VCaP (cell line): ENCODE data around the gene RIN3.

Source experiments
- H3K27ac ChIP-seq: fragments of 450-650 bp; 2 replicates; pipeline ENCODE4 v1.5.1; 2017
- TF ChIP-seq, protein P1 (sequence below): fragments of 450-650 bp; conservative IDR thresholded peaks from 2 replicates; pipeline ENCODE4 v1.5.1; 2017; ENCODE audit warnings: mild to moderate bottlenecking, moderate library complexity

Gene RIN3

DNA sequence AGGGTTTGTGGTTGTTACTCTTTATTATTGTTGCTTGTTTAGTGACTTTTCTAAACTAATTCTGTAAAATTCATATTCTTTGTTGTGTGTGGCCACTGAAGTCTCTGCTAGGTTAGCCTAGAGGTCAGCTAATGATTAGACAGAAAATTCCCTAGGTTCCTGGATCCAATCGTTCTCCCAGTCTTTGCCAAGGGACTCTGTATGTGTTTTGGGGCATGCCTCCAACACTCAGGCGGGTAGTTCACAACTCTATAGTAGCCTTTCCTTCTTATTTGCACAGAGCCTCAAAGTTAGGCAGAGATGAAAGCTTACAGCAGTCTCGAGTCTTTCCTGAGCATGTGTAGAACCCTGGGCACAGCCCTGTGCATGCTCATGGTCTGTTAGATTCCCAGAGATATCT lies 32.7 kb upstream of the RIN3 start:
- TF ChIP-seq, protein P1, sequence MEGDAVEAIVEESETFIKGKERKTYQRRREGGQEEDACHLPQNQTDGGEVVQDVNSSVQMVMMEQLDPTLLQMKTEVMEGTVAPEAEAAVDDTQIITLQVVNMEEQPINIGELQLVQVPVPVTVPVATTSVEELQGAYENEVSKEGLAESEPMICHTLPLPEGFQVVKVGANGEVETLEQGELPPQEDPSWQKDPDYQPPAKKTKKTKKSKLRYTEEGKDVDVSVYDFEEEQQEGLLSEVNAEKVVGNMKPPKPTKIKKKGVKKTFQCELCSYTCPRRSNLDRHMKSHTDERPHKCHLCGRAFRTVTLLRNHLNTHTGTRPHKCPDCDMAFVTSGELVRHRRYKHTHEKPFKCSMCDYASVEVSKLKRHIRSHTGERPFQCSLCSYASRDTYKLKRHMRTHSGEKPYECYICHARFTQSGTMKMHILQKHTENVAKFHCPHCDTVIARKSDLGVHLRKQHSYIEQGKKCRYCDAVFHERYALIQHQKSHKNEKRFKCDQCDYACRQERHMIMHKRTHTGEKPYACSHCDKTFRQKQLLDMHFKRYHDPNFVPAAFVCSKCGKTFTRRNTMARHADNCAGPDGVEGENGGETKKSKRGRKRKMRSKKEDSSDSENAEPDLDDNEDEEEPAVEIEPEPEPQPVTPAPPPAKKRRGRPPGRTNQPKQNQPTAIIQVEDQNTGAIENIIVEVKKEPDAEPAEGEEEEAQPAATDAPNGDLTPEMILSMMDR = no peak
- H3K27ac ChIP-seq = no peak overlapping the region

DNA sequence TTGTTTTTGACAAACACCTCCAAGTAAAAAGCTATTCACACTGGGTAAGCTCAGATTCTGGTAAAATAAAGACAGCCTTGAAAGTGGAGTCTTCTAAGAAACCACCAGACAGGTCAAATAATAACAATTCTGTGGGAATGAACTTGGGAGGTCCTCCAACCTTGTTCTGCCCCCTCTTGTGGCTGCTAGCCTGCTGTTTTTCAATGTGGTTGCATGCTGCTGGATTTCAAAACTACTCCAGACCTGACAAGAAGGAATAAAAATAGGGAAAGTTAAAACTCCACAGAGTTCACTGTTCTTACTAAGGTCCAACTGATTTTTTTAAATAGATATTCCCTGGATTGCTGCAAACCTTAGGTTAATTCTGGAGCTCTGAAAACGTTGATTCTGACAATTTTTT lies 32.2 kb upstream of the RIN3 start:
- H3K27ac ChIP-seq = no peak overlapping the region
- TF ChIP-seq, protein P1 = no peak; the same call in 1 of the 2 replicates

DNA sequence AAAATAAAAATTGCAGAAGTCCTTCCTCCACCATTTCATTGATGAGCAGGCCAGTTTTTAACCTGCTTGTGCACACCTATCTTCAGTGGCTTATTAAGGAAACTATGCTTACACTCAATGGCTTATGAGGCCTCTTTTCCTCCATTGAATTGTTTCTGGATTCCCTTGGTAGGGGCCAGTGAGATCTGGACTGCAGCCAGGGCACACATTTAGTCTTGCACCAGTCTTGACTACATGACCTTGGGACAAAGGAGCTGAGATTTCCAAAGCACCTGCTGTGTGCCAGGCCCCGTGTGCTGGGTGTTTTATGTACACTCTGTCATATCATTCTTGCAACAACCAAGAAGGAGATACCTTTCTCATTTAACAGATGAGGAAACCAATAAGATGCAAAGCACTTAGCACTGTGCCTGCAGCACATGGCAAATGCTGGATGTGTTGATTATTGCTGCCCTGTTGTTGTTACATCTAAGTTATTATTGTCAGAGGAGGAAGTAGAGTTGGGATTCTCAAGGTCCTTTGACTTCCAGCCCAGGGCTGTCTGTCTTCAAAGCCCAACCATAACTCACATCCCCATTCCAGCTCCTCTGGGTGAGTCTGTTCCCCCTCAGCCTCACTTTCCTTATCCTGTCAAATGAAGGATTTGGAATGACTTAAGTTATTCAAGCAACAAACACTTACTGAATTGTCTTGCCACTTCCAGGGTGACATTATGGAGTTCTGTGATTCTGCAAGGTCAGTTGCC lies 31.6 kb upstream of the RIN3 start:
- TF ChIP-seq, protein P1 = no peak
- H3K27ac ChIP-seq = no peak overlapping the region

DNA sequence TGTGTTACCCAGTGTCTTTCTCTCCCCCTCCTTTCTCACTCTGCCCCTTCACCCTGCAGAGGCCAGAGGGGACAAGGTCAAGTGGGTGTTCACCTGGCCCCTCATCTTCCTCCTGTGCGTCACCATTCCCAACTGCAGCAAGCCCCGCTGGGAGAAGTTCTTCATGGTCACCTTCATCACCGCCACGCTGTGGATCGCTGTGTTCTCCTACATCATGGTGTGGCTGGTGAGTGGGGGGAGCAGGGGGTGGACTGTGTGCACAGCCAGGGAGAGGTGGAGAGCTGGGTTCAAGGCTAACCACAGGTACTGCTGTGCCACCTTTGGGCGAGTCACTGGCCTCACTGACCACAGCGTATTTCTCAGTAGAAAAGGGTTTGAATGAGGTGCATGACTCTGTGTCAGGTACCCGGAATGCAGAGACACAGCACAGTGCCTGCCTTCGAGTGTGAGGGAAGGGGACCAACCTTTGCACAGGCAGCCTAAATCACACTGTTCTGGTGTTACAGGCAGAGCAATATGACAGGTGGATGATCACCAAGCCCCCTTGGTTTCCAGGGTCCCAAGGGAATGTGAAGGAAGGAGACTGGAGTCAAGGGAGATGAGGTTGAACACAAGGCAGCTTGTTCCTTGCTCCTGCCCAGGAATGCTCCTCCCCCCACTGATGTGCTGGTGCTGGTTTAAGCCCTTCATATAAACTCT lies 30.8 kb upstream of the RIN3 start:
- H3K27ac ChIP-seq = no peak overlapping the region
- TF ChIP-seq, protein P1 = no peak

DNA sequence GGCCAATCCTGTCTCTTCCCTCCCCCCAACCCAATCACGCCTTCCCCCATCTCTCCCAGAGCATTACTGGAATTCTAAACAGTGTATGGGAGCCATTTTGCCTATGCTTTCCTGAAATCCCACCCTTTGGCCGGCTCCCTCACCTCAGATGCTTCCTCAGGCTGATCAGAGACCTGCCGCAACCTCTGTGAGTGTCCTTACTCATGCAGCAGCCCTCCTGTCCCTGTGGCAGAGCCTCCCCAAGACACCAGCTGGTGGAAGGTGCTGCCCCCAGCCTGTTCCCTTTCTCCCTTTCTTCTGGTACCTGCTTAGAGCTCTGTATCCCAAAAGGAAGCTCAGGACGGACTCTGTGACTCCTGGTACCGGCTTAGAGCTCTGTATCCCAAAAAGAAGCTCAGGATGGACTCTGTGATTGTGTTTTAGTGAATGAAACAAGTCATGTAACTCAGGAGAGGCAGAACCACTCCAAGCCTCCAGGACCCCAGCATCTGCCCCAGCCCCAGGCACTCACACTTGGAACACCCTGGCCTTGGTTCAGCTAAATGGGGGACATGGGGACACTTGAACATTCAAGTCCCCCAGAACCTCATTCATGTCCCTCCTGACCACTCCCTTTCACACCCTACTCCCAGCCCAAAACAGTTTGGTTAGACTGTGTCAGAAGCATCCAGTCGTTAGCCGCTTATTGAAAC lies 29.3 kb upstream of the RIN3 start:
- H3K27ac ChIP-seq = no peak overlapping the region
- TF ChIP-seq, protein P1 = no peak

DNA sequence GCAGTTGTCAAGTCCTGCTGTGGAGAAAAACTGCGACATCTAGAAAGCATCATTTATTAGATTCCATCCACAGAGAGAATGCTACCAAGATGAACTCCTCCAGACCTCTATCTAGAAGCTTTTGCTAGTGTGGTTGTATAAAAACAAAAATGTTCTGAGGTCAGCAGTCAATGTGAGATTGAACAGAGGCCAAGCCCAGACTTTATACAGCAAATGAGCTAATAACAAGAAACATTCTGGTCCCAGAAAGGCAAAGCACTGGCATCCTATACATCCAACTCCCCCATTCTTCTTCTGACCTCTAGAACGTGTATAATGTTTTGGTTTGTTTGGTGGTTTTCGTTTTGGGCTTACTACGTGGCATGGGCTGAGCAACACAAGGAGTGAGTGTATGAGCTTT lies 26.7 kb upstream of the RIN3 start:
- TF ChIP-seq, protein P1 = no peak

DNA sequence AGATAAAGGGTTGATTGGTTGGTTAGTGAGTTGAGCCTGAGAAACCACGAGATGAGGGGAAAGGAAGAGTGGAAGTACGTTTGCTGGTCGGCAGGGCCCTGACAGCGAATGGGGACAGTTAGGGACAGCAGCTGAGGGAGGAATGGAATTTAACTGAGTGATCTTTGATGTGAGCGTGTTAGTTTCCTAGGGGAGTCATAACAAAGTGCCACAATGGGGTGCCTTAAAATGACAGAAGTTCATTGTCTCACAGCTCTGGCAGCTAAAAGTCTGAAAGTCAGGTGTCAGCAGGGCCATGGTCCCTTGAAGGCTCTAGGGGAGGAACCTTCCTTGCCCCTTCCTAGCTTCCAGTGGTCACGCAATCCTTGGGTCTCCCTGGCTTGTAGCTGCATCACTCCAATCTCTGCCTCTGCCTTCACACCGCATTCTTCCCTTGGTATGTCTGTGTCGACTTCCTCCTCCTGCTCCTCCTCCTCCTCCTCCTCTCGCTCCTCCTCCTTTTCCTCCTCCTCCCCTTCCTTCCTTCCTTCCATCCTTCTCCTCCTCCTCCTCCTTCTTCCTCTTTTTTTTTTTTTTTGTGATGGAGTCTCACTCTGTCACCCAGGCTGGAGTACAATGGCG lies 26.0 kb upstream of the RIN3 start:
- TF ChIP-seq, protein P1 = no peak
- H3K27ac ChIP-seq = no peak overlapping the region

More for the DNA sequence above, 26.7 kb upstream of the RIN3 start:
- no peak overlapping the region for H3K27ac ChIP-seq
